GM10847 (cell line): ENCODE data around the gene GNE.

Experiments
- POLR2A ChIP-seq: IDR thresholded peaks from 2 replicates; pipeline ENCODE4 v1.6.1; 2011; ENCODE audit not compliant: insufficient read length; ENCODE audit errors: extremely low read depth

Gene GNE

DNA sequence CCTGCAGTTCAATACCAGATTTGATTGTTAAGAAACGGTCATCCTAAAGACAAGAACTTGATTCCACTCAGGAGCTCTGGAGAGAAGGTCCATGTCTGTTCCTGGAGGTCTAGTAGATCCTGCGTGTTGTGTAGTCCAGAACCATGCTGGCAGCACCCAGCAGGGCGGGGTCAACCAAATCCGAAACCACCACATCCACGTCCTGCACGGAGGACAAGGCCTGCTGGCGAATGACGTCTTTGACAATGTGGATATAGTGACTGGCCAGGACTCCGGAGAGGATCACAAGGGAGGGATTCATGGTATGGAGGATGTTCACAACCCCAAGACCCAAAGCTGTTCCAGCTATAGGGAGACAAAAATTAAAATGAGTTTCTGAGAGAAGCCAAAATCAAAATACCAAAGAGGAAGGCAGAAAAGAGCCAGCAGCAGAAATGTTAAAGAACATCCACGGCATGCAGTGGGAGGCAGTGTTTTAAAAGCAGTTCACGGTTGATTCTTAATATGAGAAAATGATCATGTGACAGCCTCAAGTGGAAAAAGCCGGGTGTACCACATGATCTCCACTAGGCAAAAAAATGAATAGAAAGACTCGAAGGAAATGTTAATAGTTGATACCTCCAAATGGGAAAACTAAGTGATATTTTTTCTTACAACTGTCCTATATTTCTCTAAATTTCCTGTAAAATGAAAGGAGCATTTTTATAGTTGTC is 40.8 kb downstream of the GNE start:
- no peak for TF ChIP-seq POLR2A

DNA sequence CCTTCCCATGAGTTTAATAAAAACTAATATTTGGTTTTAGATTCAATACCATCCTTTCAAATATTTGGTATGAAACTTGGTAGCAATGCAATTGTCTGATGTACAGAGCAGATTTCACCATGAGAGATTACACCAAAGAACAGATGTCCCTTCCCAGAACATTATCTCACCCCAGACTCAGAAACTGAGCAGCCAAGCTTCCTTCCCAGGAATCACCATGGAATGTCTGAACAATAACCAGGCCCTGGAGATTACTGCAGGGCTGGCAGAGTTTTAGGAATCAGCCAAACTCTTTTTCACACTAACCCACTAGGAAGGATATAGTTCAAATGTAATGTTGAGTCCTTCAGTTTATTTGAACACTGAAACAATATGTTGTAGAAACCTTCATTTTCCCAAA is 43.7 kb downstream of the GNE start:
- TF ChIP-seq POLR2A = no peak

DNA sequence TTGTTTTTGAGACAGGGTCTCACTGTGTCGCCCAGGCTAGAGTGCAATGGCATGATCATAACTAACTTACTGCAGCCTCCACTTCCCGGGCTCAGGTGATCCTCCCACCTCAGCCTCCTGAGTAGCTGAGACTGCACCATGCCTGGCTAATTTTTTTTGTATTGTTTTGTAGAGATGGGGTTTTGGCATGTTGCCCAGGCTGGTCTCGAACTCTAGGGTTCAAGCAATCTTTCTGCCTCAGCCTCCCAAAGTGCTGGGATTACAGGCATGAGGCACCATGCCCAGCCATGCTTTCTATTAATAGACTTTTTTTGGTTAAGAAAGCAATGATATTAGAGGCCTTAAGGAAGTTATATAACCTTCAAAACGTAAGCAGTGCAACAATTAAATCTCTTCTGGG is 44.3 kb downstream of the GNE start:
- no peak for TF ChIP-seq POLR2A

DNA sequence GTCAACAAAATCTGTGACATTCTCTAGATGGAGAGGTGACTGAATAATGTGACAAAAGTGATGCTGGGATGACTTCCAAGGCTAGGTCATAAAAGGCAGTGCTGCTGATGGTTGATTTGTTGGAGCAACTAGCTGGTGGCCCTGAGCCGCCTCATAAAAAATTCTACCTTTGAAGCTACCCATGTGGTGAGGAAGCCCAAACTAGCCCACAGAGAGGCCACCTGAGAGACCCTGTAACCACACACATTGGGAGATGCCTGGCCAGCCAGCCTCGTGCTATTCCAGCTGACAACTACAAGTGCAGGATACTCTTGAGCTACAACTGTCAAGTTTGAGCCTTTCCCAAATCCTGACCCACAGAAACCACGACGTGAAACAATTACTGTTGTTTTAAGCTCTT is 44.9 kb downstream of the GNE start:
- TF ChIP-seq POLR2A = no peak

DNA sequence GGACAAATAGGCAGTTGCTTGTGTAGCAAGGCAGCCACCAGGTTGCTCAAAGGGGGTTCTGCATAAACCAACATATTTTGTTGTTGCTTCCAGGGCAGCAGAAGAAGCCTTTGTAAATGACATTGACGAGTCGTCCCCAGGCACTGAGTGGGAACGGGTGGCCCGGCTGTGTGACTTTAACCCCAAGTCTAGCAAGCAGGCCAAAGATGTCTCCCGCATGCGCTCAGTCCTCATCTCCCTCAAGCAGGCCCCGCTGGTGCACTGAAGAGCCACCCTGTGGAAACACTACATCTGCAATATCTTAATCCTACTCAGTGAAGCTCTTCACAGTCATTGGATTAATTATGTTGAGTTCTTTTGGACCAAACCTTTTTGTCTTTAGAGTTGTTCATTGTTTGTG is 46.7 kb downstream of the GNE start:
- no peak for TF ChIP-seq POLR2A

DNA sequence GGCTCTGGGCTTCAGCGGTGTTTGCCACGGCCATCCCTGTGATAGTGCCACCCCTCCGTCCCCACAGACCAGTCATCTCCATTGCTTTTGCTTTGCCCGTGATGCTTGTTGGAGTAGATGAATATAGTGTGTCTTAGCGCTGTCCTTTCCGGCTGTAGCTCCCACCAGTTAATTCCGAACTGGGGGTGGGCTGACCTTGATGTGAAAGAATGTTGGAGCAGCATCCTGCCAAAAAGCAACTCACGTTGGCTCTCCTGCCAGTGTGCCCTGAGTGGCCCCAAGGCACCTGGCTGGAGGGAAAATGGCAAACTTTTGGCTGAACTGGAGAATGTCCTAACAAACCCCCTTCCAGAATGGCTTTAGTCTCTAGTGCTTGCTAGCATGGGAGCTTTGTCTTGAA is 47.5 kb downstream of the GNE start:
- no peak for TF ChIP-seq POLR2A

DNA sequence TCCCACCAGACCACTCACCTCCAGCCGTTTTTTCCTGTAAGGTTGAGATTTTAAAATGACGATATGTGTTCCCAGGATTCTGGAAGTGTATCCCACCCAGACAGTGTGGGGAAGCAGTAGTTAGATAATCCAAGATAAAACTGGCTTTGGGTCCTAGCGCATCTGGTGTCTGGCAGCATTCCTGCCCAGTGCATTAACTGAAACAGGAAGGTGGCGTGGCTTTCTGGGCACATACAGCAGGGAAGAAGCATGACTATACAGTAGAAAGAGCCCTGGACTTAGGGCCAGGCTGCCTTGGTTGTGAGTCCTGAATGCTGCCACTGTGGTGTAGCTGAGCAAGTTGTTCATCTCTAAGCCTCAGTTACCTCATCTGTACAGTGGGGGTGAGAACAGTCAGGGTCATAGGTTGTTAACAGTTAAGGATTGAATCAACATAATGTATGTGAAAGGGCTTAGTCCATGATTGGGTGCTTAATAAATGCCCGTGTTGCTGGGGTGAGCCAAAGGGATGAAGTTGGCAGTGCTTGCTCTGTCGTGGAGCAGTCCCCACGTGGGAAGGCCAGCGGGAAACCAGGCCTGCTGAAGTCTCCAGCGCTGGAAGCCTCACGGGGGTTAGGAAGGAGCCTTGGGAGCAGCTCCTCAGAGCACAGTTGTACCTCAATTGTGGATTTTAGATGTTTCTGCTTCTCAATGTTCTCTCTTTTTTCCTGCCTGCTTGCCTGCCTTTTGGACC is 49.6 kb downstream of the GNE start:
- no peak for TF ChIP-seq POLR2A

DNA sequence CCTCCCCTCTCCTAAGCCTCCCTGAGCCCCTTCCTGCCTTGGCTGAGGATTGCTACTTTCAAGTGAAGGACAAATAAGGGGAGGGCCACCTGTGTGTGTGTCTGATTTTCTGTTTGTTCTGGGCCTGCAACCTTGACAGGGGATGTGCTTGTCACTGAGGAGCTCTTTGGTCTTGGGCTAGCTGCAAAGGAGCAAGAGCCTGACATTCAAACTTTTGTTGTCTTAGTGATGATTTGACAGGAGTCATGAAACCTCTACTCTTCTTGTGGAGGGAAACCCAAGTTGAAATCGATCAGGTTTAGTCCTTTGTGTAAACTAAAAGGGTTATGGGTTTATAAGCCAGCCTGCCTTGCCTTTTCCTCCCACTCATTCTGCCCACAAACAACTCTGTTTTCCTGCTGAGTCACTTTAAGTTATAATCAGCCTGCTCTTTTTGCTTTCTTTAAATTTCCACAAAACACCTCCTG is 50.7 kb downstream of the GNE start:
- no peak for TF ChIP-seq POLR2A

DNA sequence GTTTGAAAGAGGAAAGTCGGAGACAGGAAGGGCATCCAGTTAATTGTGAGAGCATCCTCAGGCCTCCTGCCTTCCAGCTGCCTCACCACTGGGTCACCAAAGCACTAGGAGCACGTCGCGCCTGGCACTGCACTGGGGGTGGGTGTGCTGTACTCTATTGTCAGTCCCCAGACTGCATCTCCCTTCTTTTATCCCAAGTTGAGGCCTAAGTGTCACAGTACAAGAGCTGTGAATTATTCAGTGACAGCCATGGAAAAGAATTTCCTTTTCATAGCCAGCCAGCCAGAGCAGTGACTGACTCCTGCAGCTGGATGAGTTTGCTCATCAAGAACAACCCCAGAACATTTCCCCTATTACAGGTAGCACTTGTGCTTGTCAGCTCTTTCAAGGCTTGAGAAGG is 51.2 kb downstream of the GNE start:
- no peak for TF ChIP-seq POLR2A

DNA sequence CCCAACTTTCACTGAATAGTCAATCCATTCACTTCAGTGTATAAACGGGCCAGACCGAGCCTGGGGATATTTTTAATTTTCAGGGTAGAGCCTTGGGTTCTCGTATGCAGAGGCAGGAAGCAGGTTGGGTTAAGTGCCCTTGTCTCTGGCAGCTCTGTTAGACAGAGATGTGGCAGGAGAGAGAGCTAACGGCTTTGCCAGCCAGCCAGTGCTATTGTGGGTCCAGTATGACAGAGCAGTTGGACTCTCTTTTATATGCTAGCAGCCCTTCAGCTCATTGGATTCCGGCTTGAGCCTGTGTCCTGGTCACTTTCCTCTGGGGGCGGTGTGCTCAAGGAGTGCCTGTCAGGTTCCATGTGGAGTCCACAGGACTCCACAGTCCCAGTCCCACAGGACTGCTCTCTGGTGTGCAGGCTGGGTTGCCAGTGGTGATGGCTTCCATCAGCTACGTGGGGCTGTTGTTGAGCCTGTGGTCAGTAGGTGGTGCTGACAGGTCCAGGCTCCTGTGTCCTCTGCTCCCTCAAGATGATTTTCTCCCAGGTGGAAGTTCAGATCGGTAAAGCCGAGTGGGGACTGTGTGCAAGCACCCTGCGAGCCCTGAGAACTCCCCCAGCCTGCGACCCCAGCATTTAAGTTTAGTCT is 53.2 kb downstream of the GNE start:
- no peak for TF ChIP-seq POLR2A

DNA sequence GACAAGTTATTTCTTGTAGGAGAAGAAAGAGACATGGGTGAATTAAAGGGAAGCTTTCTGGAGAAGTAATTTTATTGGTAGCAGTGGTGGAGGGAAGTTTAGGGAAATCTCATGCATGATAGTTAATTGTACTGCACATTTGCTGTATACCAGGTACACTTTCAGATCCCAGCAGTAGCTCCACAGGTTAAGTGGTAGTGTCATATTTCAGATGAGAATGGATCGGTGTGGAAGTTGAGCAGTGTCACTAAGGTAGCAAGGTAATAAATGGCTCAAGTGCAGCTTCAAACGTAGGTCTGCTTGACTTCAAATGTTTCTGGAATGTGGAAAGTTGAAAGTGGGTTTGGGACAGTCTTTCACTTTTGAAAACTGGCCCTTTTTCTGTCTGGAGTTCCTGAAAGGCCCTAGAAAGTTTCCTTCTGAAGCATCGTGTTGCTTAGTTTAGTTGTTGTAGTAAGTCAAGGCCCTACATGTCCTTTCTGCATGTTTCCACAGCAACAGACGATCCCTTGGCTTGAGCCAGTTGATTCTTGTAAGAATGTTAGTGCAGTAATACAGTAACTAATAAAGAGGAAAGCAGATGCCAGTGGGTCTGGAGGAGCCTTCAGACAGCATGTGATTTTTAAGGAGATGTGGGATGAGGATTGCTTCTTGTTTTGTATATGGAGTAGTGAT is 63.8 kb downstream of the GNE start:
- TF ChIP-seq POLR2A = no peak

DNA sequence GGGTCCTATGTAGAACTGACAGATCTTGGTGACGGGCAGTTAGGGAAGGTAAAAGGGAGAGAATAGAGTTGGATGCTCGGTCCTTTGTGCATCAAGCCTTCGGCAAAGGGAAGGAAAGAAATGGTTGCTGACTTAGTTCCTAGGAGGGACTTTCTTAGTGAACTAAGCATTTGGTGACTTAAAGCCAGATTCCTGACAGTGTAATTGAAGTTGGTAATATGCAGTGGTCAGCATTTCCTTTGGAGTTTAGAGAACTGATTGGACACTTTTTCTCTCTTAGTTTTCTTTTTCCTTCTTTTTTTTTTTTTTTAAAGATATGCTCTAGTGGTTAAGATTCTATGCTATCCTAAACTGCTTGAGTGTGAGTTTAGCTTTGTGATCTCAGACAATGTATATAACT is 65.2 kb downstream of the GNE start:
- no peak for TF ChIP-seq POLR2A

DNA sequence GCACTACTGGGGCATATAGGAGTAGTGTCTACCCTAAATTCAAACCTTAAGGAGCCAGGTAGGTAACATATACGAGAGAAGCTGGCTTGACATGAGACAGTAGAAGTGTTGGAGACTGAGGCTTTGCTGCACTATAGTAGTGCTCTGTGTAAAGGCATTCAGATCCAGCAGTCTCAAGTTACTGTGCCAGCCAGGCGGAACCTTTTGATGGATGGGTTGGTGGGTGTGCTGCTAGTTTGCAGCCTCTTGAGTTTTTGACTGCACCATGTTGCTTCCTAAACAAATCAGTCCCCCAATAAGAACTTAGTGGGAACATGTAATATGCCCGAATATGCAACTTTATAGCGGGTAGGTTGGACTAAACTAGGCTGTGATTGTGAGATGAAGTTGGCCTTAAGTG is 66.1 kb downstream of the GNE start:
- TF ChIP-seq POLR2A = no peak

DNA sequence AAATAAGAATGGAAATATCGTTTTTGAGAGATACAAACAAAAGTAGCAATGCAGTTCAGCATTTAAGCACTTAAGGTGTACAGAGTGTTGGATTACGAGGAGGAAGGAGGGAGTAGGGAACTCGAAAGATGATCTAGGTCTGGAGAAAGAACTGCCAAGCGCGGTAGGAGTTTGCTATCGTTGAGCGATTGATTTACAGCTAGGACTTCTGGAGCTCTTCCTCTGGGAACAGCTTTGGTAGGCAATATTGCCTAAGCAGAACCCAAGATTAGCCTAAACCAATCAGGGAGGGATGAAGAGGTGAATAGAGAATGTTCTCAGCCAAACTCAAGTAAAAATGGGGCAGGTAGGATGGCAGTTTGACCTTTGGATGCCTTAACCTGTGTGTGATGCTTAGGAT is 66.6 kb downstream of the GNE start:
- TF ChIP-seq POLR2A = no peak

DNA sequence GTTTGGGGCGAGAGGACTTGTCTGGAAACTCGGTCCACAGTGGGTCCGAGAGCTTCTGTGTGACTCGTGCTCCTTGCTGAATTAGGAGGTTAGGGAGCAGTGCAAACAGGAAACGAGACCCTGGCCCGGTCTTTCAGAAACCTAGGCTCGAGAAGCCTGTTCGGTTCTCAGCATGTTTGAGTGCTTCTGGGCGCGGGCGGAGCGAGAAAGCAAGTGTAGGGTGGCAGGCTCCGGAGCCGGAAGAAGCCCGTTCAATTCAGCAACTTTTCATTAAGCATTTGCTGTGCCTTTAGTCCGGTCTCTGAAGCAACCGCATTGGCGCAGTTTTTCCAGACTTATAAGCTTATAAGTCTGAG is 67.0 kb downstream of the GNE start:
- no peak for TF ChIP-seq POLR2A
